ENCODE results near the gene RPL35A.
"Not testable (repeated sequence)": the region's sequence is repeated elsewhere in the genome, so short reads cannot be mapped to it uniquely, and the experiment has no call there.

RPL35A gene

GRCh38 chr3:197952440-197952839, 2.5 kb downstream of the RPL35A start:
- DNase-seq, result no peak

- DNase-seq, result no peak
Measured at GRCh38 chr3:197953325-197953724, 3.3 kb downstream of the RPL35A start.

- no peak for DNase-seq
Measured at GRCh38 chr3:197953881-197954280, 3.9 kb downstream of the RPL35A start.

- DNase-seq, result no peak
Measured at GRCh38 chr3:197955892-197956477, 6.0 kb downstream of the RPL35A start.

GRCh38 chr3:197956626-197956988, 6.6 kb downstream of the RPL35A start:
- no peak for DNase-seq

GRCh38 chr3:197957790-197958133, 7.8 kb downstream of the RPL35A start:
- no peak for DNase-seq

- no peak for DNase-seq
Measured at GRCh38 chr3:197958346-197958745, 8.4 kb downstream of the RPL35A start.

GRCh38 chr3:197958848-197959247, 8.9 kb downstream of the RPL35A start:
- DNase-seq, result not testable (repeated sequence)

- DNase-seq, result no peak
Measured at GRCh38 chr3:197959500-197959890, 9.5 kb downstream of the RPL35A start.

GRCh38 chr3:197959891-197960693, 10.1 kb downstream of the RPL35A start, which contains the start of gene LMLN:
LMLN (plus strand) TSS chr3:197960217; CDS start chr3:197960246, 29 bp downstream.
- DNase-seq, result peak; percentile 97

GRCh38 chr3:197960694-197961581, 10.9 kb downstream of the RPL35A start:
- DNase-seq, result peak; percentile 58

GRCh38 chr3:197961582-197961945, 11.6 kb downstream of the RPL35A start:
- DNase-seq, result no peak

GRCh38 chr3:197963019-197963637, 13.1 kb downstream of the RPL35A start:
- no peak for DNase-seq

- not testable (repeated sequence) for DNase-seq
Measured at GRCh38 chr3:197967337-197967989, 17.5 kb downstream of the RPL35A start.

- no peak for DNase-seq
Measured at GRCh38 chr3:197970588-197970987, 20.6 kb downstream of the RPL35A start.

GRCh38 chr3:197974016-197974415, 24.0 kb downstream of the RPL35A start:
- DNase-seq, result no peak

GRCh38 chr3:197975311-197975710, 25.3 kb downstream of the RPL35A start:
- DNase-seq, result no peak

- DNase-seq, result no peak
Measured at GRCh38 chr3:197983076-197983475, 33.1 kb downstream of the RPL35A start.

GRCh38 chr3:197989651-197990050, 39.7 kb downstream of the RPL35A start:
- no peak for DNase-seq

GRCh38 chr3:197994736-197995135, 44.7 kb downstream of the RPL35A start:
- DNase-seq, result no peak

- DNase-seq, result no peak
Measured at GRCh38 chr3:197996855-197997254, 46.9 kb downstream of the RPL35A start.

- DNase-seq, result no peak
Measured at GRCh38 chr3:197997936-197998335, 47.9 kb downstream of the RPL35A start.
